Neural cell (in vitro differentiated cells): ENCODE data around the gene PTPRA.

Source experiments
- CTCF ChIP-seq: fragments of 450-650 bp; IDR thresholded peaks from 2 replicates; pipeline ENCODE4 v1.5.1; 2014; ENCODE audit warnings: antibody characterized with exemption, mild to moderate bottlenecking, moderate library complexity; ENCODE audit not compliant: poor library complexity, severe bottlenecking
- EP300 ChIP-seq: fragments of 450-650 bp; conservative IDR thresholded peaks from 2 replicates; pipeline ENCODE4 v1.6.1; 2014; ENCODE audit warnings: antibody characterized with exemption, mild to moderate bottlenecking, moderate library complexity; ENCODE audit not compliant: poor library complexity, severe bottlenecking
- EZH2 ChIP-seq: fragments of 200-600, 300-800 bp; shearing (Covaris generic), sonication (generic); IDR thresholded peaks from 2 replicates; pipeline ENCODE4 v1.6.1; 2014; ENCODE audit warnings: antibody characterized with exemption, low read length, borderline replicate concordance, mild to moderate bottlenecking; ENCODE audit not compliant: insufficient read depth, poor library complexity, severe bottlenecking
- MXI1 ChIP-seq: fragments of 450-650 bp; conservative IDR thresholded peaks from 2 replicates; pipeline ENCODE4 v1.6.1; 2014; ENCODE audit warnings: antibody characterized with exemption, mild to moderate bottlenecking; ENCODE audit not compliant: poor library complexity, severe bottlenecking
- POLR2AphosphoS5 ChIP-seq: IDR thresholded peaks from 2 replicates; pipeline ENCODE4 v1.6.1; 2012
- TAF1 ChIP-seq: IDR thresholded peaks from 2 replicates; pipeline ENCODE4 v1.6.1; 2012; ENCODE audit warnings: low read depth

- TF ChIP-seq CTCF (no peak), TAF1 (no peak), POLR2AphosphoS5 (no peak), EP300 (no peak), MXI1 (no peak), EZH2 (no peak)
These were observed 14.7 kb upstream of the PTPRA start for GRCh38 chr20:2858591-2858990.
